ENCODE data around the gene ANO1.

ANO1 gene

DNA sequence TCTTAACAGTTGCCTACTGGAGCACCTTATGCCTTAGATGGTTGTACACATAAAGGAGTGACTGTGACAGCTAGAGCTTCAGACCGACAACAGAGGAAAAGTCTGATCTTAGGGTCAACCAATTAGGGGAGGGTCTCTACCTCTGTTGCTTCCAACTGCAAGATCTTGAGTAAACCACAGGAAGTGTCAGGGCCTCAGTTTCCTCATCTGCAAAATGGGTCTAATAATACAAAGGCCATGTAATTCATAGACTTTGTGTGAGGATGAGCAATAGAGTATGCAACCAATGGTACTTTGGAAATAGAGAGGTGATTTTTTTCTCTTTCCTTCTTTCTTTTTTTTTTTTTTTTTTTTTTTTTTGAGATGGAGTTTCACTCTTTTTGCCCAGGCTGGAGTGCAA, 16.4 kb upstream of the ANO1 start:
- no peak for TF ChIP-seq USF1 (IDR thresholded peaks at IDR 0.05)

DNA sequence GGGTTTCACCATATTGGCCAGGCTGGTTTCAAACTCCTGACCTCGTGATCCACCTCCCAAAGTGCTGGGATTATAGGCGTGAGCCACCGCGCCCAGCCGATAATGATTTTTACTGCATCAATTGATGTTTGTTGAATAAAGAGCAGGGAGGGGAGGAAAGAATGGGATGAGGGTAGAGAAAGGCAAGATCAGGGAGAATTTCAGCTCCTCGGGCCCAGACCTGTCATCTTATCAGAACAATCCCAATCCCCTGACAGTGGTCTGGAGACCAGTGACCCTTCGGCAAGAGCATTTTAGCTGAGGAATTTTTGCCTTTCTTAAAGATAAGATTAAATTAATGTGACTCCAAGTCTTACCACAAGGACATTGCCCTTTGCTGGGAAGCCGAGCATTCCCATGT, 15.0 kb upstream of the ANO1 start:
- TF ChIP-seq REST (IDR thresholded peaks at IDR 0.05; ENCODE audit: low read depth), result no peak
- TF ChIP-seq FOXM1 (IDR thresholded peaks at IDR 0.05; ENCODE audit: borderline replicate concordance, low read depth), result no peak
- TF ChIP-seq NFIC (IDR thresholded peaks at IDR 0.05), result no peak
- TF ChIP-seq EGR1 (IDR thresholded peaks at IDR 0.05), result no peak
- TF ChIP-seq TCF12 (IDR thresholded peaks at IDR 0.05; ENCODE audit: low read depth), result no peak
- TF ChIP-seq CEBPB (IDR thresholded peaks at IDR 0.05), result no peak
- TF ChIP-seq ZBTB7A (IDR thresholded peaks at IDR 0.05; ENCODE audit: low read depth), result no peak
- TF ChIP-seq, protein P1, sequence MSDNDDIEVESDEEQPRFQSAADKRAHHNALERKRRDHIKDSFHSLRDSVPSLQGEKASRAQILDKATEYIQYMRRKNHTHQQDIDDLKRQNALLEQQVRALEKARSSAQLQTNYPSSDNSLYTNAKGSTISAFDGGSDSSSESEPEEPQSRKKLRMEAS (IDR thresholded peaks at IDR 0.05), result no peak
- no peak for TF ChIP-seq TAF1 (IDR thresholded peaks at IDR 0.05; ENCODE audit: low read depth)
- no peak for TF ChIP-seq RAD21 (IDR thresholded peaks at IDR 0.05; ENCODE audit: low read depth)
- no peak for TF ChIP-seq USF1 (IDR thresholded peaks at IDR 0.05)
- TF ChIP-seq YY1 (IDR thresholded peaks at IDR 0.05; ENCODE audit: low read depth), result no peak
- TF ChIP-seq CREB1 (IDR thresholded peaks at IDR 0.05; ENCODE audit: low read depth), result no peak
- no peak for TF ChIP-seq EP300 (IDR thresholded peaks at IDR 0.05; ENCODE audit: borderline replicate concordance)
- TF ChIP-seq TEAD4 (IDR thresholded peaks at IDR 0.05), result no peak

DNA sequence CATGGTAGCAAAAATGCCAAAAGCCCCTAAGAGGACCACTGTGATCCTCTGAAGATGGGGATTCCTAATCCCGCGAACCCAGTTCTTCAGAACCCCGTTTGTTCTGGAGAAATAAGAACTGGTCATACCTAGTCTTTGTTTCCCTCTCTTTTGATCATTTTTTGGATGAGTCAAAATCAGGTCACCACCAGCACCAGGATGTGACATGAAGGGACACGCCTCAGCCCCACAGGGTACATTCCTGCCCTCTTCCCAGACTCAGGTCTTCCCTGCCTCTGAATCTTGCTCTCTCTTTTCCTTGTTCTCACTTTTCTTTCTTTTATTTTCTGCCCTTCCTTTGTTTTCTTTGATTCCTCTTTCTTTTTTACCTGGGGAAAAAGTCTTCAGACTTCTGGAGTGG, 14.6 kb upstream of the ANO1 start:
- TF ChIP-seq TAF1 (IDR thresholded peaks at IDR 0.05; ENCODE audit: low read depth) (no peak), REST (IDR thresholded peaks at IDR 0.05; ENCODE audit: low read depth) (no peak), ZBTB7A (IDR thresholded peaks at IDR 0.05; ENCODE audit: low read depth) (no peak), EGR1 (IDR thresholded peaks at IDR 0.05) (no peak), NFIC (IDR thresholded peaks at IDR 0.05) (no peak), TCF12 (IDR thresholded peaks at IDR 0.05; ENCODE audit: low read depth) (no peak), TEAD4 (IDR thresholded peaks at IDR 0.05) (no peak), YY1 (IDR thresholded peaks at IDR 0.05; ENCODE audit: low read depth) (no peak), EP300 (IDR thresholded peaks at IDR 0.05; ENCODE audit: borderline replicate concordance) (no peak), CEBPB (IDR thresholded peaks at IDR 0.05) (no peak), CREB1 (IDR thresholded peaks at IDR 0.05; ENCODE audit: low read depth) (no peak), RAD21 (IDR thresholded peaks at IDR 0.05; ENCODE audit: low read depth) (no peak), FOXM1 (IDR thresholded peaks at IDR 0.05; ENCODE audit: borderline replicate concordance, low read depth) (no peak), USF1 (IDR thresholded peaks at IDR 0.05) (no peak)
- TF ChIP-seq, protein P1 (IDR thresholded peaks at IDR 0.05), result no peak

- no peak for TF ChIP-seq USF1 (IDR thresholded peaks at IDR 0.05)
- no peak for TF ChIP-seq FOXM1 (IDR thresholded peaks at IDR 0.05; ENCODE audit: borderline replicate concordance, low read depth)
- no peak for TF ChIP-seq TCF12 (IDR thresholded peaks at IDR 0.05; ENCODE audit: low read depth)
- no peak for TF ChIP-seq ZBTB7A (IDR thresholded peaks at IDR 0.05; ENCODE audit: low read depth)
- no peak for TF ChIP-seq TAF1 (IDR thresholded peaks at IDR 0.05; ENCODE audit: low read depth)
- TF ChIP-seq EP300 (IDR thresholded peaks at IDR 0.05; ENCODE audit: borderline replicate concordance), result no peak
- no peak for TF ChIP-seq CEBPB (IDR thresholded peaks at IDR 0.05)
- TF ChIP-seq RAD21 (IDR thresholded peaks at IDR 0.05; ENCODE audit: low read depth), result no peak
- TF ChIP-seq NFIC (IDR thresholded peaks at IDR 0.05), result no peak
- TF ChIP-seq CREB1 (IDR thresholded peaks at IDR 0.05; ENCODE audit: low read depth), result no peak
- no peak for TF ChIP-seq YY1 (IDR thresholded peaks at IDR 0.05; ENCODE audit: low read depth)
- TF ChIP-seq, protein P1 (IDR thresholded peaks at IDR 0.05), result no peak
- no peak for TF ChIP-seq REST (IDR thresholded peaks at IDR 0.05; ENCODE audit: low read depth)
- TF ChIP-seq EGR1 (IDR thresholded peaks at IDR 0.05), result no peak
- TF ChIP-seq TEAD4 (IDR thresholded peaks at IDR 0.05), result no peak
Observed at GRCh38 chr11:70064008-70064725, 13.9 kb upstream of the ANO1 start.

Data from Ishikawa (cell line).